ENCODE measurements around the gene PANX2. TPM values are rescaled to one million over a fixed set of nuclear protein-coding genes. Genes with fewer than 3 reads are reported as not detected.
A peak's percentile ranks its signal among the peaks of the same experiment; 100 is the strongest.

Gene PANX2
- total RNA-seq, 1 donor = under 0.01 TPM

DNA sequence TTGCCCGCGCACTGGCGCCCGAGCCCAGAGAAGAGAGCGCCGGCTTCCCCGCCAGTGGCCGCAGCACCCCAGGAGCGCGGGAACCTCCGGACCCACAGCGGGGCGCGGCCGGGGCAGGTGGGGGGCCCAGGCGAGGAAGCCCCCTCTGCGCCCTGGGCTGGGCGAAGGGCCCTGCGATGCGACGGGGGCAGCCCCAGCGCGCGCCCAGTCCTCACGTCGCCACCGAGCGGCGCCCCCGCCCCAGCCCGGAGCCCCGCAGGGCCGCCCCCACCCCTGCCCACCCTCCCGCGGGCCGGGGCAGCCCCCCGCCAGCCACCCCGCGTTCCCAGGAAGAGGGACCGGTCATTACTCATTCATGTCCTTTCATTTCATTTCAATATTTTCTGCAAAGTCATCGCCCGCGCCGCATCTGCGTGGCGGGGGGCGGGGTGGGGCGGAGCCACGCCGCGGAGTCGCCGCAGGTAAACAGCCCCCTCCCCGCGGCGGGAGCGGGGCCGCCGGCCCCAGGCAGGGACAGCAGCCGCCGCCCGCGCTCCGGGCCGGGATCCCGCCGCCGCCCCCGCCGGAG, 673 bp upstream of the PANX2 start:
- Histone ChIP-seq H2AFZ (ENCODE audit: low read length) (no peak overlapping the region), H3K4me3 (ENCODE audit: insufficient read depth, low read length) (peak overlapping the region; percentile 56), H3K4me1 (ENCODE audit: insufficient read depth, low read length) (no peaks in the 10 kb centered on the region), H4K20me1 (ENCODE audit: insufficient read depth, low read length) (no peaks in the 10 kb centered on the region), H3K9me3 (ENCODE audit: low read depth, low read length) (no peaks in the 10 kb centered on the region), H3K4me2 (ENCODE audit: insufficient read depth, low read length) (peak overlapping the region; percentile 28), H3K79me2 (ENCODE audit: insufficient read depth, low read length) (no peaks in the 10 kb centered on the region), H3K27ac (ENCODE audit: low read depth, low read length) (no peak overlapping the region), H3K27me3 (ENCODE audit: insufficient read depth, low read length) (peaks cover 14% of the 10 kb centered on the region), H3K36me3 (ENCODE audit: insufficient read depth, low read length) (no peaks in the 10 kb centered on the region)
- peak; percentile 91 for DNase-seq (ENCODE audit: insufficient read length, low spot score, missing footprints)
- TF ChIP-seq, protein P1, sequence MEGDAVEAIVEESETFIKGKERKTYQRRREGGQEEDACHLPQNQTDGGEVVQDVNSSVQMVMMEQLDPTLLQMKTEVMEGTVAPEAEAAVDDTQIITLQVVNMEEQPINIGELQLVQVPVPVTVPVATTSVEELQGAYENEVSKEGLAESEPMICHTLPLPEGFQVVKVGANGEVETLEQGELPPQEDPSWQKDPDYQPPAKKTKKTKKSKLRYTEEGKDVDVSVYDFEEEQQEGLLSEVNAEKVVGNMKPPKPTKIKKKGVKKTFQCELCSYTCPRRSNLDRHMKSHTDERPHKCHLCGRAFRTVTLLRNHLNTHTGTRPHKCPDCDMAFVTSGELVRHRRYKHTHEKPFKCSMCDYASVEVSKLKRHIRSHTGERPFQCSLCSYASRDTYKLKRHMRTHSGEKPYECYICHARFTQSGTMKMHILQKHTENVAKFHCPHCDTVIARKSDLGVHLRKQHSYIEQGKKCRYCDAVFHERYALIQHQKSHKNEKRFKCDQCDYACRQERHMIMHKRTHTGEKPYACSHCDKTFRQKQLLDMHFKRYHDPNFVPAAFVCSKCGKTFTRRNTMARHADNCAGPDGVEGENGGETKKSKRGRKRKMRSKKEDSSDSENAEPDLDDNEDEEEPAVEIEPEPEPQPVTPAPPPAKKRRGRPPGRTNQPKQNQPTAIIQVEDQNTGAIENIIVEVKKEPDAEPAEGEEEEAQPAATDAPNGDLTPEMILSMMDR (IDR thresholded peaks at IDR 0.05; ENCODE audit: extremely low read depth, low read depth, low read length) = no peak

DNA sequence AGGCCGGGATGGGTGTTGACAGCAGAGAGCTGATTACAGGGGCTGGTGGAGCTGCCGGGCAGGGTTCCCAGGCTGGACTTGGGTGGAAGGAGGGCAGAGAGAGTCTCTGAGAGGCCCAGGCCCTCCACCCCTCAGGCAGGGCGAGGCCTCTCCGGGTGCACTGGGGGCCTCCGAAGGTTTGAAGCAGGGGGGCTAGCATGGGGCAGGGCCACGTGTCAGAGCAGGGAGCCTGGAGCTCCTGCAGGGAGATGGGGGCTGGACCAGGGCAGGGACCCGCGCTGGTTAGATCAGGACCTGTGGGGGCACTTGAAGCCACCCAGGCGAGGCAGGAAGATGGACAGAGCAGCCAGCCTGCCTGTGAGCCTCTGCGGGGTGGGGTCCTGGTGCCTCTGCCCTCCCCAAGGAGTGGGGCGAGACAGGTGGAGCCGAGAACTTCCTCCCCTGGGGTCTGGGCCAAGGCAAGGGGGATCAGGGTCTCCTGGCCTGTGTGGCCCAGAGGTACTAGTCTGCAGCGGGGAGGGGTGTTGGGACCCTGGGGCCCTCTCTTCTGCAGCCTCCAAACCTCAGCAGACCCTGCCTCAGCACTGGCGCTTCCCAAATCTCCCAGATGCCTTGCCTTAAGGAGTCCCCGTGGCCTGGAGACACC, 911 bp downstream of the PANX2 start:
- Histone ChIP-seq H3K79me2 (ENCODE audit: insufficient read depth, low read length) (no peaks in the 10 kb centered on the region), H3K27ac (ENCODE audit: low read depth, low read length) (no peak overlapping the region), H3K4me2 (ENCODE audit: insufficient read depth, low read length) (peak overlapping the region; percentile 53), H3K36me3 (ENCODE audit: insufficient read depth, low read length) (no peaks in the 10 kb centered on the region), H3K4me1 (ENCODE audit: insufficient read depth, low read length) (no peaks in the 10 kb centered on the region), H4K20me1 (ENCODE audit: insufficient read depth, low read length) (no peaks in the 10 kb centered on the region), H3K4me3 (ENCODE audit: insufficient read depth, low read length) (no peak overlapping the region), H2AFZ (ENCODE audit: low read length) (no peak overlapping the region), H3K9me3 (ENCODE audit: low read depth, low read length) (no peaks in the 10 kb centered on the region), H3K27me3 (ENCODE audit: insufficient read depth, low read length) (peaks cover 14% of the 10 kb centered on the region)
- TF ChIP-seq, protein P1 (IDR thresholded peaks at IDR 0.05; ENCODE audit: extremely low read depth, low read depth, low read length) = no peak
- peak; percentile 82 for DNase-seq (ENCODE audit: insufficient read length, low spot score, missing footprints)

DNA sequence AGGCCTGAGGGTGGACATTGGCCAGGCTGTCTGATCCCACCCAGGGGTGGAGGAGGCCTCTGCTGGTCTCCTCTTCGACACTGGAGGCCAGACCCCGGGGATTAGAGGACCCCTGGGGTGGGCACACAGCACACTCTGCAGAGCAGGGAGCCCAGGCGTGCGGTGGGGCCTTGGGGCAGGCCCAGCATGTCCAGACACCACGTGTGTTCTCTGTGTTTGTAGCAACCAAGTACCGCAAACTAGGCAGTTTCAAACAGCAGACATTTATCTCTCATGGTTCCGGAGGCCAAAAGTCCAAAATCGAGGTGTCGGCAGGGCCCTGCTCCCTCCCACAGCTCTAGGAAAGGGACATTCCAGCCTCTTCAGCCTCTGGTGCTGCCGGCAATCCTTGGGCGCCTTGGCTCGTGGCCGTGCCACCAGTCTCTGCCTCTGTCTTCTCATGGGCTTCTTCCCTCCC, 1.5 kb downstream of the PANX2 start:
- Histone ChIP-seq H2AFZ (ENCODE audit: low read length) (no peak overlapping the region), H4K20me1 (ENCODE audit: insufficient read depth, low read length) (no peaks in the 10 kb centered on the region), H3K27me3 (ENCODE audit: insufficient read depth, low read length) (peaks cover 14% of the 10 kb centered on the region), H3K79me2 (ENCODE audit: insufficient read depth, low read length) (no peaks in the 10 kb centered on the region), H3K27ac (ENCODE audit: low read depth, low read length) (no peak overlapping the region), H3K4me3 (ENCODE audit: insufficient read depth, low read length) (no peak overlapping the region), H3K36me3 (ENCODE audit: insufficient read depth, low read length) (no peaks in the 10 kb centered on the region), H3K4me1 (ENCODE audit: insufficient read depth, low read length) (no peaks in the 10 kb centered on the region), H3K4me2 (ENCODE audit: insufficient read depth, low read length) (no peak overlapping the region), H3K9me3 (ENCODE audit: low read depth, low read length) (no peaks in the 10 kb centered on the region)
- TF ChIP-seq, protein P1 (IDR thresholded peaks at IDR 0.05; ENCODE audit: extremely low read depth, low read depth, low read length) = no peak
- DNase-seq (ENCODE audit: insufficient read length, low spot score, missing footprints) = peak; percentile 88

DNA sequence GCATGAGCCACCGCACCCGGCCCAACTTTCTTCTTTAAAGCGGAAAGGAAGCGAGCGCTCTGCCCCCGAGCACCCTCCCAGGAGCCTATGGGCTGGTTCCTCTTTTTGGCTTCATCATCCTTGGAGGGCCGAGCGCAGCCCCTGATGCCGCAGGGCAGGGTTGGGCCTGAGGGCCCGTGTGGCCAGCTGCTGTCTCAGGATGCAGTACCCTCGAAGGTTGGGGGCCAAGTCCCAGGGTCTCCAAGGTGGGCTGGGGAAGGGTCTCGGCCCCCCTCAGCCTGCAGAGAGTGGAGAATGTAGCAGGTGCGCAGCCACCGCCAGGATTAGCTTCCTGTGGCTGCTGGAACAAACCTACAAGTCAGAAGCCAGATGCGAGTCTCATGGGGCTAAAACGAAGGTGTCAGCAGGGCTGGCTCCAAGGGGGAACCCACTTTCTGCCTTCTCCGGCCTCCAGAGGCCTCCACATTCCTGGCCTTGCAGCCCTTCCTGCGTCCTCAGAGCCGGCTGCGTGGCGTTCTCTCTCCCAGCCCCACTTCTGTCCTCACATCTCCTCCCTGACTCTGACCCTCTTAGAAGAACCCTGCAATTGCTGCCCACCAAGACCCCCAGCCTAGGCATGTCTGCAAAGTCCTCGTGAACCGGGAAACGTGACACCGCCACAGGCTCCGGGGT, 2.9 kb downstream of the PANX2 start:
- Histone ChIP-seq H3K9me3 (ENCODE audit: low read depth, low read length) (no peaks in the 10 kb centered on the region), H3K79me2 (ENCODE audit: insufficient read depth, low read length) (no peaks in the 10 kb centered on the region), H3K4me3 (ENCODE audit: insufficient read depth, low read length) (no peak overlapping the region), H4K20me1 (ENCODE audit: insufficient read depth, low read length) (no peaks in the 10 kb centered on the region), H3K27ac (ENCODE audit: low read depth, low read length) (no peak overlapping the region), H3K36me3 (ENCODE audit: insufficient read depth, low read length) (no peaks in the 10 kb centered on the region), H3K4me1 (ENCODE audit: insufficient read depth, low read length) (no peaks in the 10 kb centered on the region), H3K4me2 (ENCODE audit: insufficient read depth, low read length) (no peak overlapping the region), H3K27me3 (ENCODE audit: insufficient read depth, low read length) (peaks cover 14% of the 10 kb centered on the region), H2AFZ (ENCODE audit: low read length) (no peak overlapping the region)
- DNase-seq (ENCODE audit: insufficient read length, low spot score, missing footprints) = peak; percentile 90
- TF ChIP-seq, protein P1 (IDR thresholded peaks at IDR 0.05; ENCODE audit: extremely low read depth, low read depth, low read length) = no peak
